ENCODE data around the gene DGKK.

DGKK gene, protein sequence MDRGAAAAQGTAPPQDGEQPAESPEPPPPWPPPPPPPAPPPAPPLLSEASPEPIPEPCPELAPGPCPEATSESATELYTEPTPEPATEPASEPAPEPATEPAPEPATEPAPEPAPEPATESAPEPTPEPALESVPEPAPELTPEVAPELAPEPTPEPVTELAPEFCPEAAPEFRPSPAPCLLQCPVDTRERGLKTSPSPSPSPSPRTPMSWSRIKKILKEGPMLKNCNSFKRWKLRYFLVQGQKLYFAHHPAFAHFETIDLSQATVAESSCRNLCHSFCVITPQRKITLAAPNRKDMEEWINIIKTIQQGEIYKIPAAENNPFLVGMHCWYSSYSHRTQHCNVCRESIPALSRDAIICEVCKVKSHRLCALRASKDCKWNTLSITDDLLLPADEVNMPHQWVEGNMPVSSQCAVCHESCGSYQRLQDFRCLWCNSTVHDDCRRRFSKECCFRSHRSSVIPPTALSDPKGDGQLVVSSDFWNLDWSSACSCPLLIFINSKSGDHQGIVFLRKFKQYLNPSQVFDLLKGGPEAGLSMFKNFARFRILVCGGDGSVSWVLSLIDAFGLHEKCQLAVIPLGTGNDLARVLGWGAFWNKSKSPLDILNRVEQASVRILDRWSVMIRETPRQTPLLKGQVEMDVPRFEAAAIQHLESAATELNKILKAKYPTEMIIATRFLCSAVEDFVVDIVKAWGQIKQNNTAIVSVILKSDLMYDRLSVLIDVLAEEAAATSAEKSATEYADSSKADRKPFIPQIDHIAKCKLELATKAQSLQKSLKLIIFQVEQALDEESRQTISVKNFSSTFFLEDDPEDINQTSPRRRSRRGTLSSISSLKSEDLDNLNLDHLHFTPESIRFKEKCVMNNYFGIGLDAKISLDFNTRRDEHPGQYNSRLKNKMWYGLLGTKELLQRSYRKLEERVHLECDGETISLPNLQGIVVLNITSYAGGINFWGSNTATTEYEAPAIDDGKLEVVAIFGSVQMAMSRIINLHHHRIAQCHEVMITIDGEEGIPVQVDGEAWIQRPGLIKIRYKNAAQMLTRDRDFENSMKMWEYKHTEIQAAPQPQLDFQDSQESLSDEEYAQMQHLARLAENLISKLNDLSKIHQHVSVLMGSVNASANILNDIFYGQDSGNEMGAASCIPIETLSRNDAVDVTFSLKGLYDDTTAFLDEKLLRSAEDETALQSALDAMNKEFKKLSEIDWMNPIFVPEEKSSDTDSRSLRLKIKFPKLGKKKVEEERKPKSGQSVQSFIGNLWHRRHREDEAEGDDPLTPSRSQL

GRCh38 chrX:50470103-50471031, at the start of gene DGKK:
DGKK (minus strand) TSS chrX:50470825; CDS start chrX:50470678, 147 bp downstream.
- DNase-seq, result no peak

DNA sequence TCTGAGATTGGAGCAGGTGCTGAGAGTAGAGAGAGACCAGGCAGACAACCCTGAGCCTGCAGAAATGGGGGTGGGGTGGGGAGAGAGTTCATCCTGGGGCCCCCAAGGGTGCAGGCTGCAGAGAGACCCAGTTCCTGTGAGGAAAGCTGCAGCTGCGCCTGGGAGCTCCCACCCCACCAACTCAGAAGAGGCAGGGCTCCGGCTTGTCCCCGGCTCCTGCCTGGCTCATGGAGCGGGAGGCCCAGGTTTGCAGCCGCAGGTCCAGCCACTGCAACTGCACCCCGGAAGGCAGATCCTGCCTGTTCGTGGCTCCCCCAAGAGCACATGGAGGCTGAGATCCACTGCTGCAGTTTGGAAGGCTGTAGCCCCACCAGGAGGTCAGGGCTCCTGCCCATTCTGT, 44.2 kb upstream of the DGKK start:
- DNase-seq, result no peak

- no peak for DNase-seq
Observed at GRCh38 chrX:50497114-50497513, 26.5 kb upstream of the DGKK start.

DNA sequence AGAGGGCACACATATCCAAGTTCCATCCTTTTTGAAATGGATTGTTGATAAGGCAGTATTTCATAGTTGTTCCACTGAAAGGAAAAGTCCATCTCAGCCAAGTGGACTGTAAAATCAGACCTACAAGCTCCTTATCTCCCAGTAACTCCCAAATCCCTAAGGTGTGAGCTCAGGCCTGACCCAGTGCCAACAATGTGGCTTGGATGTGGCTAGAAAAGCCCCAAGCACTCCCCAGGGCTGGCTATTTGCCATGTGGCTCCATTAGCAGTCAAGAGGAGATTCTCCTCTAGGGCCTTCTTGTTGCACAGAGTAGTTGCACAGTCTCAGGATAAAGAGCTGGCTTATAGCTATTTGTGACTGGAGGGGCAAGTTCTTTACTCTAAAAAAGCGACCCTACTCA, 25.0 kb upstream of the DGKK start:
- no peak for DNase-seq

GRCh38 chrX:50492720-50493119, 22.1 kb upstream of the DGKK start:
- DNase-seq, result no peak

GRCh38 chrX:50484662-50485061, 14.0 kb upstream of the DGKK start:
- no peak for DNase-seq

GRCh38 chrX:50483283-50483682, 12.7 kb upstream of the DGKK start:
- DNase-seq, result no peak

DNA sequence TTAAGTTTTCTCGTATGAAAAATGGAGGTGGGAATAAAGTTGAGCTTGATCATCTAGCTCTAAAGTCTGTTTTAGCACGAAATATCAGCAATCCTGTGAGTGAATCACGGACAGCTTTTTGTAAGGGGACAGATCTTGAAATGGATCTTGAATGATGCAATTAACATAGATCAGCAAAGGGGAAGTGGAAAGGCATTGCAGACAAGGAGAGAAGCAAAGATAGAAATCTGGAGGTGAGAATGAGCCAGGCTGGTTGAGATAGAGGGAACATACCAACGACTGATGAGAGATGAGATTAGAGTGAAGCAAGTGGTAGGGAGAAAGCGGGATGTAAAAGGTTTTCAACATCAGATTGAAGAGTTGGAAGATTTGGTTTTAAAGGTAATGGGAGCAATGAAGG, 4.6 kb upstream of the DGKK start:
- DNase-seq, result no peak

GRCh38 chrX:50471390-50471789, 765 bp upstream of the DGKK start:
- DNase-seq, result no peak

- DNase-seq, result no peak
Observed at GRCh38 chrX:50469206-50469605, 1.4 kb downstream of the DGKK start.

DNA sequence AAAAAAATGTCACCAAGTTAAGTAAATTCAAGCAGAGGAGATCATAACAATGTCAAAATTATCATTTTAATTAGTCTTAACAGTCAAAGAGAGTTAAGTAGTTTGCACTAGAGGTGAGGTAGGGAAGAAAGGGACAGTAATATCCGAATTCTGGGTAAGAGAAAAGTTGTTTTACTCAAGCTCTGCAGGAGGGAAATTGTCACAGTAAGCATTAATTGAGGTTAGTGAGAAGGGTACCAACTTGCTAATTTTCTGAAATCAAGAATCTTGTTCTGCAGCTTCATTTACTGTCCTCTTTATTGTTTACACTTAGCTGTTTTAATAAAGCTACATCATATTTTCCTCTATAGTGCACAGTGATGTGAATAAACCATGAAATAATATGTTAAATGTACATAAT, 11.0 kb downstream of the DGKK start:
- no peak for DNase-seq

- DNase-seq, result no peak
Observed at GRCh38 chrX:50458483-50458882, 12.1 kb downstream of the DGKK start.

DNA sequence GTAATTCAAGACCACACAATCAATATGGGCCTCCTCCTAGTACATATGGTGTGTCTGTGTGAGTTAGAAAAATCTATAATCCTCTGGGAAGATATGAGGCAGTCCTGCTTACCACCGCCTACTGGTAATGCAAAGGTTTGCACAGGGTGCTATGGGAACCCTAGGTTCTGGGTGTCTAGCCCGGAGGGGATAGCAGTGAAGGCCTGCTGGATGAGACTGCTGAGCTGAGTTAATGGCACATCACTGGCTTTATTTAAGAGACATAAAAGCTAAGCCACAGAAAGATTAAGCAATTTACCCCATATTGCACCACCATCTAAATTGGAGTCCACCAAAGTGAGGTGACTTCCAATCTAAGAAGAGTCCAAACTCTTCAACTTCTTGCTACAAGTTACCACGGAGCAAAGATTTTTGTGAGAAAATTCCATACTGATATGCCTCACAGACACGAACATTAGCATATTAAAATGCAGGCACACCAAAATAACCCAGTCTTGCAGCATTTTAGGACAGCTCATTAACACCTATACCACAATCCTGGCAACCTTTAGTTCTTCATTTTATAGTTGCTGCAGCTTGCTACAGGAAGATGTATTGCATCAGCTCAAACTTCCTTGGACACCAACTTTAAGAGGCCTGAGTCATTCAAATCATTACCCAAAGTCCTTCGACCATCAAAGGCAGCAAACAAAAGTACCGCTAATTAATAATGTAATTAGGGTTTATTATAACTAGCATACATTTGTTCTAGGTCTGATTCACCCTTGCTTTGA, 13.7 kb downstream of the DGKK start:
- no peak for DNase-seq

DNA sequence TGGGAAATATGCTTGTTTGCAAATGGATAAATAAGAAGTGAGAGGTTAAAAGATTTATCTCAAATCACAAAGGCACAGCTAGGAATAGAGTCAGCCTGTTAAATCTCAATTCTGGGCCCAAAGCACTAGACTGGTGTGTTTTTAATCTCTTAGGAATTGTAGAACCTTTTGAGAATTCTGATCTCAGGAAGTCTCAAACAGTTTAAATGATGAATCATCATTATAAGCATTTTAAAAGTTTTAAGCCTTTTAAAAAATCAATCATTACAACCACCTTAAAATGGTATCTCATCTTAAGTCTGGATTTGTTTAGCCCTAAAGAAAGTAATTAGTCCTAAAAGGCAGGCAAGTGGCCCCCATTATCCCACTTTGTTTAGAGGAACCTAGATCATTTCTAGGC, 17.8 kb downstream of the DGKK start:
- DNase-seq, result no peak

GRCh38 chrX:50450324-50450723, 20.3 kb downstream of the DGKK start:
- DNase-seq, result no peak

- DNase-seq, result no peak
Observed at GRCh38 chrX:50448565-50448964, 22.1 kb downstream of the DGKK start.

DNA sequence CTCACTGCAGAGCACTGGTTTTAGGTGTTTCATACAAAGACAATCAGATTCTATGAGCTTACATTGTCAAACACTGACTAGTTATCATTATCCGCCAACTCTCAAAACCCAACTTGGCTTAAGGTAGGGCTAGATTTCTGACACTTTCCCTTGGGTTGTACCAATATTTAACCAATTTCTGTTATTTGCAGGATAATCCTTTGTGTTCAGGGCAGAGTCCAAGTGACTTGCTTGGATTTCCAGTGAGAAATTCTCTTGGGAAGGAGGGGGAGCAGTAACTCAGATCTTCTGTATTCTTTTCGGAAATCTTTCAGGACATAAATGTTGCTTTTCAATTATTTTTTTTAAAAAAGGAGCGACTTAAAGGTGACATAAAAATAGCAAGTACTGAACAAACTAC, 23.1 kb downstream of the DGKK start:
- no peak for DNase-seq

- DNase-seq, result no peak
Observed at GRCh38 chrX:50442426-50443116, 28.1 kb downstream of the DGKK start.

DNA sequence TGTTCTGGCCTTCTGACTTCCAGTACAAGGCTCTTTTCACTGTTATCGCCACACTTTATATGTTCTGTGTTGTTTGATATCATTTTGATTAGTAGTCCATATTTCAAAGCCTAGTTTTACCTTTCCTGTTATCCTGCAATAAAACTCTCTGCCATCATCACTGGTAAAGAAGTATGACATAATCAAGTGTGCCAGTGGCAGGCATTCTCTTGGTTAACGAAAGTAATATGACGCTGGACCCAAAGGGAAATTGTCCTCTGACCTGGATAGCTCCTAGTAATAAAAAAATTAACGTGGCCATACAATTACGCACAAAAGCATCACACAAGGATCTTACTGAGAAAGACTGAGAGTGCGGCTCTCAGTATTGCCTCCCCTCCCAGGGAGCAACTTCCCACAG, 33.8 kb downstream of the DGKK start:
- DNase-seq, result no peak

GRCh38 chrX:50432829-50433289, 37.8 kb downstream of the DGKK start:
- DNase-seq, result no peak

DNA sequence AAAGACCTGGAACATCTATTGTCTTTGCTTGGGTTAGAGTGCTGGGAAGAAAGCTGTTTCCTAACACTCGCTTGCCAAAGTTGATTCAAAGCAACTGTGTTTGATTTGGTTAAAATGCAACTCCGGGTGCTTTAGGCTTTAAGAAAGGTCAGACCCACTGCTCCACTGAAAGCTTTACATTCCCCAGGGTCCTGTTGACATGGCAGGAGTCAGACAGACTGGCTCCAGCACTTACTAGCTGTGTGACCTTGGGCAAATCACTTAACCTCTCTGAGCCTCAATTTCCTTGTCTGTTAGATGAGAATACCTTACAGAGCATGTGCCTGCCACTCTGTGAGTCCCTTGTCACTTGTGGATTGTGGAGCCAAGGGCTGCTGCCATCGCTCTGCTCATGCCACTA, 39.0 kb downstream of the DGKK start:
- DNase-seq, result no peak

All from NCI-H2171 treated with DMSO at 0.1 percent for 48 hours (cell line).